Mesangial cell (primary cell): ENCODE data around the gene GOLGA3. TPM values are rescaled to one million over a fixed set of nuclear protein-coding genes. Genes with fewer than 3 reads are reported as not detected.

Source experiments
- total RNA-seq: library from RNA; depleted of rRNA; stranded (reverse); fragments of >200 nt; gene quantifications from 2 replicates; pipeline ENCODE4 v1.2.3, GENCODE V29; 2015

Gene GOLGA3, protein sequence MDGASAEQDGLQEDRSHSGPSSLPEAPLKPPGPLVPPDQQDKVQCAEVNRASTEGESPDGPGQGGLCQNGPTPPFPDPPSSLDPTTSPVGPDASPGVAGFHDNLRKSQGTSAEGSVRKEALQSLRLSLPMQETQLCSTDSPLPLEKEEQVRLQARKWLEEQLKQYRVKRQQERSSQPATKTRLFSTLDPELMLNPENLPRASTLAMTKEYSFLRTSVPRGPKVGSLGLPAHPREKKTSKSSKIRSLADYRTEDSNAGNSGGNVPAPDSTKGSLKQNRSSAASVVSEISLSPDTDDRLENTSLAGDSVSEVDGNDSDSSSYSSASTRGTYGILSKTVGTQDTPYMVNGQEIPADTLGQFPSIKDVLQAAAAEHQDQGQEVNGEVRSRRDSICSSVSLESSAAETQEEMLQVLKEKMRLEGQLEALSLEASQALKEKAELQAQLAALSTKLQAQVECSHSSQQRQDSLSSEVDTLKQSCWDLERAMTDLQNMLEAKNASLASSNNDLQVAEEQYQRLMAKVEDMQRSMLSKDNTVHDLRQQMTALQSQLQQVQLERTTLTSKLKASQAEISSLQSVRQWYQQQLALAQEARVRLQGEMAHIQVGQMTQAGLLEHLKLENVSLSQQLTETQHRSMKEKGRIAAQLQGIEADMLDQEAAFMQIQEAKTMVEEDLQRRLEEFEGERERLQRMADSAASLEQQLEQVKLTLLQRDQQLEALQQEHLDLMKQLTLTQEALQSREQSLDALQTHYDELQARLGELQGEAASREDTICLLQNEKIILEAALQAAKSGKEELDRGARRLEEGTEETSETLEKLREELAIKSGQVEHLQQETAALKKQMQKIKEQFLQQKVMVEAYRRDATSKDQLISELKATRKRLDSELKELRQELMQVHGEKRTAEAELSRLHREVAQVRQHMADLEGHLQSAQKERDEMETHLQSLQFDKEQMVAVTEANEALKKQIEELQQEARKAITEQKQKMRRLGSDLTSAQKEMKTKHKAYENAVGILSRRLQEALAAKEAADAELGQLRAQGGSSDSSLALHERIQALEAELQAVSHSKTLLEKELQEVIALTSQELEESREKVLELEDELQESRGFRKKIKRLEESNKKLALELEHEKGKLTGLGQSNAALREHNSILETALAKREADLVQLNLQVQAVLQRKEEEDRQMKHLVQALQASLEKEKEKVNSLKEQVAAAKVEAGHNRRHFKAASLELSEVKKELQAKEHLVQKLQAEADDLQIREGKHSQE (N-terminal part only)
- 49.3 and 62.2 TPM in 2 replicates for total RNA-seq

DNA sequence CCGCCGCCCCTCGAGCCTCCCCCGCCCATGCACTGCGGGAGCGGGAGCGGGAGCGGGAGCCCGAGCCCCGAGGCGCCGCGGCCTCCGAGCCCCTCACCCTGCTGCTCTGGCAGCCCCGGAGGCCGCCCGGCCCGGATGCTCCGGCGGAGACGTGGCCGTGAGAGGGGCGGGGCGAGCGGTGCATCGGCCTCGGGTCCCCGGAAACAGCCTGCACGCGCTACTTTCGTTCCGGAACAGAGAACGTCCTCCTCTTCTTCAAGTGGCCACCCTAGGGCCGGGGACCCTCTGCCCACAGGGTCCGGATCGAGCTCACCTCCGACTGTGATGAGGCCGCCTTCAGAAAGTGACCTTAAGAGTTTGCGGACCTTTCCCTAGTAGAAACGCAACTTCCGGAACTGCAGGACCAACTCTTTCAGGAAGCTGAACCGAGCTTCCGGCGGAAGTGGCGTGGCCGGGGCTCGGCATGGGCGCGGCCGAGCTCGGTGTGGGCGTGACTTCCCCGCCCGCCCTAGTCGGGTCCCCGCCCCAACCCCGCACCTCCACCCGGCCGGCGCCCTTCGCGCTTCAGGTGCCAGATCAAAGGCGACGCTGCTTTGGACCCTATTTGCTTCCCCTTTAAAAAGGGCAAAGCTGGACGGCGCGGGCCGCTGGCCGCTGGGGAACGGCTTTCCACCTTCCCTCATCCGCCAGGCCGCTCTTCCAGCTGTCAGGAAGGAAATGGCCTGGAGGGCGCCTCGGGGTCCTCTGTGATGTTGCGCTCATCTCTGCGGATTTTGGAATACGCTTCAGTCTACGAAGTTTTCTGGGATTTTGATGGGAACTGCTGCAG lies at the start of gene GOLGA3:
Gene GOLGA3 (minus strand): TSS at position 164 of the 829 bp plus-strand sequence. CDS start 6,741 bp downstream, outside the sequence.

DNA sequence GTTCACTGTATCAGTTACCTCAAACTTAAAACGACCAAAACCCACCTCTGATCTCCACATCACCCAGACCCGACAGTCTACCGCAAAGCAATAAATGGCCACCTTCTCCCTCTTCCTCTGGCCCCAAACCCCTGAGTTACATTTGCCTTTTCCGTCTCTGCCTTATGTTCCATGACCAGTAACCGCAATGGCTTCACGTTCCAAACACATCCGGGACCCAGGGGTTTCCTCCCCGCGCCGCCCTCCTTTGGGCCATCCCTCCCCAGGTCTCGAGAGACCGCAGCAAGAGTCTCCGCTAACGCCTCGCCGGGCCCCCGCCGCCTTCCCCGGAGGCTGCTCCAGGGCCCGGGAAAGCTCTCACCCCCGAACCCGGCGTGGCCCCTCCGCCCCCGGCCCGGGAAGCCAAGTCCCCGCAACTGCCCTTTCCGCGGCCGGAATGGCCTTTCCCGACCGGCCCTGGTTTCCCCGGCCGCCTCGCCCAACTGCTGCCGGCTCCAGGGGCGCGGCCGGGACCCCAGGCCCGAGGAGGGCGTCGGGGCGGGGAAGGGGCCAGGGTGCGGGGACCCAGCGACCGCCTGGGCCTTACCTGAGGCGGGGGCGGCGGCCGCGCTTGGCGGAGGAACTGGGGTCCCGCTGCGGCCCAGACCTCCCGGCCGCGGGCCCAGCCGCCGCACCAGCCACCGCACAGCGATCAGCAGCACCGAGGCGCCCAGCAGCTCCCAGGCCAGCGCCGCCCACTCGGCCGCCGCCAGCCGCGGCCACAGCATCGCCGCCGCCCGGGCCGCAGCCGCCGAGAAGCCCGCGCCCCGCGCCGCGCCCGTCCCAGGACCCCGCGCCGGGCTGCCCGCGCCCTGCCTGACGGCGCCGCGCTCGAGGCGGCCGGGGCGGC lies 67.4 kb downstream of the GOLGA3 start, which contains the start of gene ANKLE2:
Gene ANKLE2 (minus strand): TSS at position 801 of the 889 bp plus-strand sequence. CDS start 34 bp downstream, at position 767.

Other genes starting within 250 kb of the GOLGA3 start
- gene LRCOL1, start 218.3 kb downstream of the GOLGA3 start, total RNA-seq: 1.1 TPM in 1 of 2 replicates, not detected in the other
- gene P2RX2, start 210.1 kb downstream of the GOLGA3 start, total RNA-seq: not detected in 2 replicates
- 11.9 and 41.4 TPM in 2 replicates for gene POLE, start 141.5 kb downstream of the GOLGA3 start, total RNA-seq
- 28.9 and 36.2 TPM in 2 replicates for gene PXMP2, start 141.3 kb downstream of the GOLGA3 start, total RNA-seq
- 33.0 and 67.1 TPM in 2 replicates for gene PGAM5, start 118.0 kb downstream of the GOLGA3 start, total RNA-seq
- gene ANKLE2, start 67.0 kb downstream of the GOLGA3 start, total RNA-seq: 69.8 and 86.2 TPM in 2 replicates
- gene CHFR, start 58.7 kb upstream of the GOLGA3 start, total RNA-seq: 31.0 and 44.1 TPM in 2 replicates
- 3.7 and 5.1 TPM in 2 replicates for gene ZNF605, start 127.4 kb upstream of the GOLGA3 start, total RNA-seq
- 4.1 and 4.9 TPM in 2 replicates for gene ZNF26, start 157.5 kb upstream of the GOLGA3 start, total RNA-seq
- gene ZNF84, start 208.6 kb upstream of the GOLGA3 start, total RNA-seq: 6.0 and 15.6 TPM in 2 replicates